Esophagus squamous epithelium (tissue), 5 donors: ENCODE data around the gene COX4I1. TPM values are rescaled to one million over a fixed set of nuclear protein-coding genes. Genes with fewer than 3 reads are reported as not detected.

ENCODE experiments used
- DNase-seq: peaks from one replicate; lab custom pipeline; 2025; lab: John Stamatoyannopoulos, UW
- H3K27ac ChIP-seq, 4 donors: fragments of 200-600 bp; sonication (generic); one replicate each; pipeline ENCODE4 v1.5.1; 2016 to 2019; ENCODE audit warnings: mild to moderate bottlenecking in 1 of 4
- H3K27me3 ChIP-seq, 4 donors: fragments of 200-600 bp; sonication (generic); 1 replicate in 3 of 4; 2 replicates in 1 of 4; pipeline versions ENCODE4 v1.5.1 to v1.6.0; 2017 to 2021; ENCODE audit warnings: antibody characterized with exemption in 1 of 4
- H3K36me3 ChIP-seq, 3 donors: fragments of 200-600 bp; sonication (generic); one replicate each; pipeline ENCODE4 v1.5.1; 2016 to 2019
- H3K4me1 ChIP-seq, 3 donors: fragments of 200-600 bp; sonication (generic); one replicate each; pipeline ENCODE4 v1.5.1; 2017 to 2019
- H3K4me3 ChIP-seq, 4 donors: fragments of 200-600 bp; sonication (generic); 1 replicate in 3 of 4; 2 replicates in 1 of 4; pipeline ENCODE4 v1.5.1; 2016 to 2019; ENCODE audit warnings: mild to moderate bottlenecking in 2 of 4, moderate library complexity in 1 of 4
- H3K9me3 ChIP-seq, 3 donors: fragments of 200-600 bp; sonication (generic); one replicate each; pipeline ENCODE4 v1.5.1; 2016 to 2019
- POLR2A ChIP-seq, 4 donors: fragments of 450-650 bp; IDR thresholded peaks; one replicate each; pipeline ENCODE4 v1.6.1; 2017; ENCODE audit warnings: antibody characterized with exemption in 4 of 4, mild to moderate bottlenecking in 4 of 4, moderate library complexity in 3 of 4
- WGBS, 2 donors: methylation state at CpG; one replicate each; pipeline ENCODE4 v1.1.5; 2018; 5-methylcytosine and 5-hydroxymethylcytosine counted together
- intact Hi-C: fragments of 100-400 bp; cut with DNase I; formaldehyde crosslinking; loops from one replicate; pipeline ENCODE4 v1.15.0; 2022
- total RNA-seq, 4 donors: library from RNA; depleted of rRNA; stranded (reverse); fragments of >200 nt; gene quantifications; one replicate each; pipeline ENCODE4 v1.1.0, GENCODE V29; 2016
- TF ChIP-seq, protein P1 (sequence below), 6 experiments: fragments of 450-650 bp in 4 of 6; fragments of 200-600 bp in 2 of 6; sonication (generic) in 2 of 6; IDR thresholded peaks; one replicate each; pipeline ENCODE4 v1.5.1; 2016 to 2019; ENCODE audit warnings: antibody characterized with exemption in 6 of 6, mild to moderate bottlenecking in 4 of 6, moderate library complexity in 4 of 6
- donor health status: DM: yes; HTN: yes; CAD: no.

Gene COX4I1
- total RNA-seq, 4 donors from 2014 or later: 497 to 580 (median 549) TPM

DNA sequence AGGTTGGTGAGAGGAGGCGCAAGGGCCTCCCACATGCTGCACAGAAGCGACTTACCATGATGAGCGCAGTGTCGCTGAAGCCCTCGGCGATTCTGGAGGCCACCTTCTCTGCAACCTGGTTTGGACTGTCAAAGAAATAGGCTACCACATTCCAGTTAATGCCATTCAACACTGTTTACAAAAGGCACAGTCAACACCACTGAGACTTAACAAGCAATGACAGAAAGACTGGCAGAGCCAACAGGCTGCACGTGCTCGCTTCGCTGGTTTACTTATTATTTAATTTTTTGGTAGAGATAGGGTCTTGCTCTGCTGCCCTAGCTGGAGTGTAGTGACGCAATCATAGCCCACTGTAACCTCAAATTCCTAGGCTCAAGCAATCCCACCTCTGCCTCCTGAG is 18.3 kb upstream of the COX4I1 start:
- Histone ChIP-seq H3K4me3 (no peak overlapping the region), H3K36me3 (peaks cover 0 to 78% (median 9%) of the 10 kb centered on the region in 3 donors), H3K27ac (no peak overlapping the region), H3K4me1 (peaks cover 0 to 33% (median 12%) of the 10 kb centered on the region in 3 donors), H3K27me3 (no peaks in the 10 kb centered on the region), H3K9me3 (no peaks in the 10 kb centered on the region)
- no peak for TF ChIP-seq POLR2A (IDR thresholded peaks at IDR 0.05)
- TF ChIP-seq, protein P1, sequence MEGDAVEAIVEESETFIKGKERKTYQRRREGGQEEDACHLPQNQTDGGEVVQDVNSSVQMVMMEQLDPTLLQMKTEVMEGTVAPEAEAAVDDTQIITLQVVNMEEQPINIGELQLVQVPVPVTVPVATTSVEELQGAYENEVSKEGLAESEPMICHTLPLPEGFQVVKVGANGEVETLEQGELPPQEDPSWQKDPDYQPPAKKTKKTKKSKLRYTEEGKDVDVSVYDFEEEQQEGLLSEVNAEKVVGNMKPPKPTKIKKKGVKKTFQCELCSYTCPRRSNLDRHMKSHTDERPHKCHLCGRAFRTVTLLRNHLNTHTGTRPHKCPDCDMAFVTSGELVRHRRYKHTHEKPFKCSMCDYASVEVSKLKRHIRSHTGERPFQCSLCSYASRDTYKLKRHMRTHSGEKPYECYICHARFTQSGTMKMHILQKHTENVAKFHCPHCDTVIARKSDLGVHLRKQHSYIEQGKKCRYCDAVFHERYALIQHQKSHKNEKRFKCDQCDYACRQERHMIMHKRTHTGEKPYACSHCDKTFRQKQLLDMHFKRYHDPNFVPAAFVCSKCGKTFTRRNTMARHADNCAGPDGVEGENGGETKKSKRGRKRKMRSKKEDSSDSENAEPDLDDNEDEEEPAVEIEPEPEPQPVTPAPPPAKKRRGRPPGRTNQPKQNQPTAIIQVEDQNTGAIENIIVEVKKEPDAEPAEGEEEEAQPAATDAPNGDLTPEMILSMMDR (IDR thresholded peaks at IDR 0.05): no peak
- intact Hi-C loops: no loop called here
- DNase-seq: no peak
- WGBS, 2 donors: 77 to 97% methylated on average over 10 of the region's 10 CpGs

DNA sequence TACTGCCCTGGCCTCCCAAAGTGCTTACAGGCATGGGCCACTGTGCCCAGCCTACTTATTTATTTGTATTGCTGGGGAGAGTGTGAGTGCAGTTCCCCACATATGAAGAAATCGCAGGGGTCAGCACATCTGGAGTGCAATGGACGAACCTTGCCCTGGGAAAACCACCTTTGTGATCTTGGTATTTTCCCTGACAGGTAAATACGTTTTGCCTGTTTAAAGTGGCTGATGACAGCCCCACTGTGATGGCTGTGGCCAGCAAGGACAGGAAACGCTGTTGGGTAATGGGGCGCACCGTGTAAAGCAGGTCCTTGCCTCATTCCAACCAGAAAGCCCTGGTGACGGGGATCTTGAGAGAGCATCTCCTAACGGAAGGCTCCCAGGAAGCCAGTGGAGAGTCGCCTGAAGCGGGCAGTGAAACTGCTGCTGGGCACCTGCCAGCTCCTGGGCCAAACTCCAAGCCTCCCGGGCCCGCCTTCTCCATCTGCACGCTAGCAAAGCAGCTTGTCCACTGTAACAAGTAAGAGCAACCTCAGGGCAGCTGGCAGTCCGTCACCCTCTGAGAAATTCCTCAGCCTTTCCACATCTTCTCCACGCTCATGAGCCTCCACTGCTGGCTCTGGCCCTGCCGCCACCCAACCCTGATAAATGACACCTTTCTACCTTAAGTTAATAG is 17.7 kb upstream of the COX4I1 start:
- intact Hi-C loops: no loop called here
- Histone ChIP-seq H3K4me1 (peaks cover 0 to 33% (median 12%) of the 10 kb centered on the region in 3 donors), H3K27me3 (no peaks in the 10 kb centered on the region), H3K36me3 (peaks cover 0 to 85% (median 16%) of the 10 kb centered on the region in 3 donors), H3K4me3 (no peak overlapping the region), H3K27ac (no peak overlapping the region), H3K9me3 (no peaks in the 10 kb centered on the region)
- TF ChIP-seq, protein P1 (IDR thresholded peaks at IDR 0.05): no peak
- TF ChIP-seq POLR2A (IDR thresholded peaks at IDR 0.05): no peak
- no peak for DNase-seq
- WGBS, 2 donors: 45 to 83% methylated on average over 12 to 14 of the region's 16 CpGs

GRCh38 chr16:85782451-85782850 is 17.0 kb upstream of the COX4I1 start:
- Histone ChIP-seq H3K27ac (no peak overlapping the region), H3K36me3 (peaks cover 6 to 90% (median 20%) of the 10 kb centered on the region in 3 donors), H3K4me3 (no peak overlapping the region), H3K9me3 (no peaks in the 10 kb centered on the region), H3K27me3 (no peaks in the 10 kb centered on the region), H3K4me1 (peaks cover 0 to 28% (median 9%) of the 10 kb centered on the region in 3 donors)
- DNase-seq: no peak
- TF ChIP-seq, protein P1 (IDR thresholded peaks at IDR 0.05): no peak
- no peak for TF ChIP-seq POLR2A (IDR thresholded peaks at IDR 0.05)
- 81 to 85% methylated on average over 6 of the region's 6 CpGs for WGBS, 2 donors
- intact Hi-C loops: no loop called here

- H3K4me1 ChIP-seq: peaks cover 0 to 18% (median 0%) of the 10 kb centered on the region in 3 donors
- H3K27ac ChIP-seq: no peak overlapping the region
- no peaks in the 10 kb centered on the region for H3K27me3 ChIP-seq
- no peak overlapping the region for H3K4me3 ChIP-seq
- TF ChIP-seq, protein P1 (IDR thresholded peaks at IDR 0.05): no peak
- TF ChIP-seq POLR2A (IDR thresholded peaks at IDR 0.05): no peak
- 90 to 96% methylated on average over 7 to 8 of the region's 8 CpGs for WGBS, 2 donors
- H3K9me3 ChIP-seq: no peaks in the 10 kb centered on the region
- intact Hi-C loops: no loop called here
- peaks cover 14 to 90% (median 24%) of the 10 kb centered on the region in 3 donors for H3K36me3 ChIP-seq
- DNase-seq: no peak
Measured at GRCh38 chr16:85783441-85783840, 16.1 kb upstream of the COX4I1 start.

DNA sequence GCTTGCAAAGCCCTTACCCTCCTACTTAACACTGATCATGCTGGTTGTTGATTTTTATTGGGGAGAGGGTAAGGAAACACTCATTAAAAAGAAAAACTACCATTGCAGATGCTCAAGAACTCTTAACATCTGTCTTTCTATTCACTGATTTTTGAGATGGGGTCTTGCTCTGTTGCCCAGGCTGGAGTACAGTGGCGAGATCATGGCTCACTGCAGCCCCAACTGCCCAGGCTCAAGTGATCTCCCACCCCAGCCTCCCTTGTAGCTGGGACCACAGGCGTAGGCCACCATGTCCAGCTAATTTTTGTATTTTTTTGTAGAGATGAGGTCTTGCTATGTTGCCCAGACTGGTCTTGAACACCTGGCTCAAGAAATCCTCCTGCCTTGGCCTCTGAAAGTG is 14.7 kb upstream of the COX4I1 start:
- intact Hi-C loops: no loop called here
- Histone ChIP-seq H3K27me3 (no peaks in the 10 kb centered on the region), H3K4me3 (no peak overlapping the region), H3K9me3 (no peaks in the 10 kb centered on the region), H3K27ac (no peak overlapping the region), H3K4me1 (peaks cover 0 to 24% (median 0%) of the 10 kb centered on the region in 3 donors), H3K36me3 (peaks cover 14 to 82% (median 26%) of the 10 kb centered on the region in 3 donors)
- 100% methylated on average over 2 of the region's 2 CpGs for WGBS, 2 donors
- DNase-seq: no peak
- TF ChIP-seq POLR2A (IDR thresholded peaks at IDR 0.05): no peak
- TF ChIP-seq, protein P1 (IDR thresholded peaks at IDR 0.05): no peak
